ENCODE results near the gene STRN4.
"Not testable (repeated sequence)": the region's sequence is repeated elsewhere in the genome, so short reads cannot be mapped to it uniquely, and the experiment has no call there.

Gene STRN4

GRCh38 chr19:46773018-46773399, 26.8 kb upstream of the STRN4 start:
- in situ Hi-C loops (cut with MboI; ENCODE audit: low sequenced_read_pairs): no loop called here

- in situ Hi-C loops (cut with MboI; ENCODE audit: low sequenced_read_pairs): no loop called here
These were observed 26.1 kb upstream of the STRN4 start for GRCh38 chr19:46772170-46773017.

DNA sequence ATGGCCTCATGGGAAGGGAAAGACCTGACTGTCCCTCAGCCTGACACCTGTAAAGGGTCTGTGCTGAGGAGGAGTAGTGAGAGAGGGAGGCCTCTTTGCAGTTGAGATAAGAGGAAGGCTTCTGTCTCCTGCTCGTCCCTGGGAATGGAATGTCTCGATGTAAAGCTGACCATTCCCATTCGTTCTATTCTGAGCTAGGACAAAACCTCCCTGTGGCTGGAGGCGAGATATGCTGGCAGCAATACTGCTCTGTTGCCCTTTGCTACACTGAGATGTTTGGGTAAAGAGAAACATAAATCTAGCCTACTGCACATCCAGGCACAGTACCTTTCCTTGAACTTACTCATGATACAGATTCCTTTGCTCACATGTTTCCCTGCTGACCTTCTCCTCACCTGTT, 22.5 kb upstream of the STRN4 start:
- in situ Hi-C loops (cut with MboI; ENCODE audit: low sequenced_read_pairs): not testable (repeated sequence)

- in situ Hi-C loops (cut with MboI; ENCODE audit: low sequenced_read_pairs): no loop called here
These were observed 20.5 kb upstream of the STRN4 start for GRCh38 chr19:46766569-46767317.

DNA sequence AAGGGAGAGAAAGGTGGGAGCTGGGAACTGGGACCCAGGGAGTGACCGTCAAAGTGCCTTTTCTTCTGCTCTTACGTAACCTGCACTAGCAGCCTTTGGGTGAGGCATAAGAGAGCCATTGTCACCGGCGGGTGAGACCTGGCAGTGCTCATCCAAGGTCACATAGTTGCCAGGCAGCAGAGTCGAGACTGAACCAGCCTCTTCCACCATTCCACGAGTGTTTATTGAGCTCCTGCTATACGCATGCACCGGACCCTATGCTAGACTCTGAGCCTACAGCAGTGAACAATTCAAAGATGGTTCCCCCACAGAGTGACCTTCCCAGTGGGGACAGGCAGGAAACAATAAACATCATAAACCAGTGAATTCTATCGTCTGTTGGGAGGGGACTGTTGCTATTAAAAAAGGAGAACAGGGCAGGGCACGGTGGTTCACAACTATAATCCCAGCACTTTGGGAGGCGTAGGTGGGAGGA, 18.6 kb upstream of the STRN4 start:
- in situ Hi-C loops (cut with MboI; ENCODE audit: low sequenced_read_pairs): no loop called here

DNA sequence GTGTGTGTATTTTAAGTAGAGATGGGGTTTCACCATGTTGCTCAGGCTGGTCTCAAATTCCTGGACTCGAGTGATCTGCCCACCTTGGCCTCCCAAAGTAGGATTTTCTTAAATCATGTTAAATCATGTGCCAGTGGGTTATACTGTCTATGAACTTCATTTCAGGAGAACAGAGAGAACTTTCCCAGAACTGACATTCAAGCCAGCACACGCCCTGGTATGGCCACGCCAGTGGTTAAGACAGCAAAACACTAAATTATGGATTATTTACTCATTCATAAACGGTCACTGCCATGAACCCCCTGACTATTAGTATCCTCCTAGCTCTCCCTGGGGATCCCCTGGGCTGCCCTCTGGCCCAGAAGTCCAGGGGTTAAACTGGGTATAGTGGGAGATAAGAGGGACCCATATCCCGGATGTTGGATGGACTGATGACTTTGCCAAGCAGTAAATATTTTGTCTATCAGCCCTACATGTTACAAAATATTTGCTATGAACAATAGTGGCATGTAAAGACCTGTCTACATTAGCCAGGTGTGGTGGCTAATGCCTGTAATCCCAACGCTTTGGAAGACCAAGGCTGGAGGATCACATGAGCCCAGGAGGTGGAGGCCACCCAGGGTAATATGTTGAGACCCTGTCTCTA, 16.1 kb upstream of the STRN4 start:
- in situ Hi-C loops (cut with MboI; ENCODE audit: low sequenced_read_pairs): no loop called here

DNA sequence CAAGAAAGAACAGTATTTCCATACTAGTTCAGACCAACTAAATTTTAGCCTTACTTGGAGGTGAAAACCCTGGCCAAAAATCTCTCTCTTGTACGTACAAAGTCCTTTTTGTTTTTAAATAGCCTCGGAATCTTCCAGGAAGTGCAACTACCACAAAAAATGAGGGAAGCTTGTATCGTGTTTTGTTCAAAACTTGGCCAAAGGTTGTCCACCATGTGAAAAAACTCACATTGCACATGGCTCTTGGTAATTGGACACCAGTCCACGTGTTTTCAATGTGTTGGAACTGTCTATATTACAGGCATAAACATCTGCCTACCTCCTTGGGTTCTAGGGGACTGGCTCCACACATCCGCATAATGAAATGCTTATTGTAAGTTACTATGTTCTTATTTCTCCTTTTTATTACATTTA, 15.2 kb upstream of the STRN4 start:
- in situ Hi-C loops (cut with MboI; ENCODE audit: low sequenced_read_pairs): no loop called here

- in situ Hi-C loops (cut with MboI; ENCODE audit: low sequenced_read_pairs): not testable (repeated sequence)
These were observed 14.6 kb upstream of the STRN4 start for GRCh38 chr19:46760897-46761296.

- in situ Hi-C loops (cut with MboI; ENCODE audit: low sequenced_read_pairs): no loop called here
These were observed 14.1 kb upstream of the STRN4 start for GRCh38 chr19:46760363-46760762.

GRCh38 chr19:46759817-46760333, 13.6 kb upstream of the STRN4 start:
- in situ Hi-C loops (cut with MboI; ENCODE audit: low sequenced_read_pairs): no loop called here

GRCh38 chr19:46759206-46759605, 13.0 kb upstream of the STRN4 start:
- in situ Hi-C loops (cut with MboI; ENCODE audit: low sequenced_read_pairs): no loop called here

DNA sequence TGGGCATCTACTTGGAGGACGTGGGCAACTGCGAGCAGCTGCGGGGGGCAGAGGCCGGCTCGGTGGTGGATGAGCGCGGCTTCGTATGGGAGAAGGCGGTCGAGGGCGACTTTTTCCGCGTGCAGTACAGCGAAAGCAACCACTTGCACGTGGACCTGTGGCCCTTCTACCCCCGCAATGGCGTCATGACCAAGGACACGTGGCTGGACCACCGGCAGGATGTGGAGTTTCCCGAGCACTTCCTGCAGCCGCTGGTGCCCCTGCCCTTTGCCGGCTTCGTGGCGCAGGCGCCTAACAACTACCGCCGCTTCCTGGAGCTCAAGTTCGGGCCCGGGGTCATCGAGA, 10.3 kb upstream of the STRN4 start:
- in situ Hi-C loops (cut with MboI; ENCODE audit: low sequenced_read_pairs): no loop called here

GRCh38 chr19:46755853-46756543, 9.7 kb upstream of the STRN4 start:
- in situ Hi-C loops (cut with MboI; ENCODE audit: low sequenced_read_pairs): no loop called here

DNA sequence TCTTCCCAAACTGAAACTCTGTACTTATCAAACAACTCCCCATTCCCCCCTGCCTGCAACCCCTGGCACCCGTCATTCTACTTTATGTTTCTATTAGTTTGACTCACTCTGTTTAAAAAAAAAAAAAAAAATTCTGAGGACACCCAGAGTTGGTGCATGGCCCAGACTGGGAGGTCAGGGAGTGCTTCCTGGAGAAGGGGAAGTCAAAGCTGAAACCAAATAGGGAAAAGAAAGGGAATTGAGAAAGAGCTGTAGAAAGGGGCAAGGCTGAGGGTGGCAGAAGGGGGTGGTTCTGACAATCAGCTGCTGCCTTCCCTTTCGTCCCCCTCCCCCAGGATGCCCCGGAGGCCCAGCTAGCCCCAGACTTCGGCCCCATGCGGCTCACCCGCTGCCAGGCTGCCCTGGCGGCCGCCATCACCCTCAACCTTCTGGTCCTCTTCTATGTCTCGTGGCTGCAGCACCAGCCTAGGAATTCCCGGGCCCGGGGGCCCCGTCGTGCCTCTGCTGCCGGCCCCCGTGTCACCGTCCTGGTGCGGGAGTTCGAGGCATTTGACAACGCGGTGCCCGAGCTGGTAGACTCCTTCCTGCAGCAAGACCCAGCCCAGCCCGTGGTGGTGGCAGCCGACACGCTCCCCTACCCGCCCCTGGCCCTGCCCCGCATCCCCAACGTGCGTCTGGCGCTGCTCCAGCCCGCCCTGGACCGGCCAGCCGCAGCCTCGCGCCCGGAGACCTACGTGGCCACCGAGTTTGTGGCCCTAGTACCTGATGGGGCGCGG, 9.0 kb upstream of the STRN4 start:
- in situ Hi-C loops (cut with MboI; ENCODE audit: low sequenced_read_pairs): no loop called here

GRCh38 chr19:46753420-46754155, 7.3 kb upstream of the STRN4 start:
- in situ Hi-C loops (cut with MboI; ENCODE audit: low sequenced_read_pairs): no loop called here

- in situ Hi-C loops (cut with MboI; ENCODE audit: low sequenced_read_pairs): no loop called here
These were observed 2.3 kb upstream of the STRN4 start for GRCh38 chr19:46748325-46749109.

- in situ Hi-C loops (cut with MboI; ENCODE audit: low sequenced_read_pairs): no loop called here
These were observed 549 bp downstream of the STRN4 start, which contains the start of gene FKRP for GRCh38 chr19:46745521-46746280. TSS of gene FKRP (plus strand) at chr19:46746057. CDS start at chr19:46755451, 9,394 bp downstream.

- in situ Hi-C loops (cut with MboI; ENCODE audit: low sequenced_read_pairs): no loop called here
These were observed 1.2 kb downstream of the STRN4 start for GRCh38 chr19:46745030-46745429.

All from hTERT RPE-1 (cell line).